Endothelial cell (in vitro differentiated cells): ENCODE results near the gene MYH9. TPM values are rescaled to one million over a fixed set of nuclear protein-coding genes. Genes with fewer than 3 reads are reported as not detected.
A peak's percentile ranks its signal among the peaks of the same experiment; 100 is the strongest.

Experiments used
- DNase-seq: peaks from one replicate; pipeline ENCODE4 v3.0.0; 2021; ENCODE audit warnings: low spot score
- H3K27ac Mint-ChIP-seq: one replicate; pipeline ENCODE4 v1.8.0; 2021; ENCODE audit warnings: mixed read lengths, inconsistent platforms; ENCODE audit not compliant: unreplicated experiment
- H3K27me3 Mint-ChIP-seq: one replicate; pipeline ENCODE4 v1.8.0; 2021; ENCODE audit warnings: mild to moderate bottlenecking, moderate library complexity, mixed read lengths, inconsistent platforms; ENCODE audit not compliant: unreplicated experiment
- H3K36me3 Mint-ChIP-seq: one replicate; pipeline ENCODE4 v1.8.0; 2021; ENCODE audit warnings: mild to moderate bottlenecking, low read depth, mixed read lengths, inconsistent platforms; ENCODE audit not compliant: unreplicated experiment
- H3K4me1 Mint-ChIP-seq: one replicate; pipeline ENCODE4 v1.8.0; 2021; ENCODE audit warnings: mild to moderate bottlenecking, mixed read lengths, inconsistent platforms; ENCODE audit not compliant: unreplicated experiment
- H3K4me3 Mint-ChIP-seq: one replicate; pipeline ENCODE4 v1.8.0; 2021; ENCODE audit warnings: mild to moderate bottlenecking, mixed read lengths, inconsistent platforms; ENCODE audit not compliant: unreplicated experiment
- H3K9me3 Mint-ChIP-seq: one replicate; pipeline ENCODE4 v1.8.0; 2021; ENCODE audit warnings: mixed read lengths, inconsistent platforms; ENCODE audit not compliant: unreplicated experiment
- CTCF ChIP-seq: fragments of 200-600 bp; sonication (generic); IDR thresholded peaks from one replicate; pipeline ENCODE4 v1.5.0; 2021; ENCODE audit warnings: antibody characterized with exemption; ENCODE audit not compliant: unreplicated experiment
- total RNA-seq: library from RNA; stranded (reverse); fragmentation: NEBNext Ultra II Directional; extraction: Animal tissue kit (Norgen Biotek cat#: 25700); gene quantifications from one replicate; pipeline ENCODE4 v1.2.1, GENCODE V29; 2021; ENCODE audit not compliant: unreplicated experiment

Gene MYH9
- total RNA-seq, 1 donor from 2014 or later, result 931 TPM

DNA sequence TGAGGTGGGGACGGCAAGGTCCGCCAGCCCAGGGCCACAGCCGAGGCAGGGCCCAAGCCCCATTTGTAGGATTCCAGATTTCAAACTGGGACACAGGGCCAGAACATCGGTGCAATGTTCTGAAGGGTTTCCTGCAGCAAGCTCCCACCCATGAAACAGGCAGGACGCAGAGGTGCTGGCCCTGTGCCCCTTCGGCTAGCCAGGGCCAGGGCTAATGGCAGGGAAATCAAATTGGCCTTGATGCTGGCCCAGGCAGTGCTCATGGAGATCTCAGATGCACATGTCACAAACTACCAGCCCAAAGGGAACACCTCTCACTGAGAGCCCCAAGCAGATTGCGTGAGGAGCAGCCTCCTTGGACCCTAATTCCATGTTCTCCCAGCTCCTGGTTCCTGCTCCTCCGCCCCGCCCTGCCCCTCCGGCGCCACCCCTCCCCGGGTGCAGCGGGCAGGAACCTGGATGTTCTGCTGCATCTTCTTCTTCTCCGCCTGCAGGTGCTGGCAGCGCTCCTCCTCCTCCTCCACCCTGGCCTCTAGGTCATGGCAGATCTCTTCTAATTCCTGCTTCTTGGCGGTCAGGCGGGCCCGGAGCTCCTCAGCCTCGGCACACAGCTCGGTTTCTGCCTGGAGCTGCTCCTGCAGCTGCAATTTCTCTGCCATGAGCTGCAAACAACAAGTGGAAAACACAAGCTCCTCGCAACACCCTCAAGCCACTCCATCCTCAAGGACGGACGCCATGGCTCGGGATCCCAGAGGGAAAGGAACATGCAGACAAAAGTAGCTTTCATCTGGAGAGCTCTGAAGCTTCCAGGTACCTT, 87.2 kb downstream of the MYH9 start:
- H3K9me3 Mint-ChIP-seq, result no peaks in the 10 kb centered on the region
- H3K36me3 Mint-ChIP-seq, result peaks cover 54% of the 10 kb centered on the region
- peaks cover 20% of the 10 kb centered on the region for H3K27me3 Mint-ChIP-seq
- no peak for DNase-seq
- peak overlapping the region; percentile 80 for H3K27ac Mint-ChIP-seq
- peaks cover 4% of the 10 kb centered on the region for H3K4me1 Mint-ChIP-seq
- TF ChIP-seq CTCF, result no peak
- H3K4me3 Mint-ChIP-seq, result peak overlapping the region; percentile 75

DNA sequence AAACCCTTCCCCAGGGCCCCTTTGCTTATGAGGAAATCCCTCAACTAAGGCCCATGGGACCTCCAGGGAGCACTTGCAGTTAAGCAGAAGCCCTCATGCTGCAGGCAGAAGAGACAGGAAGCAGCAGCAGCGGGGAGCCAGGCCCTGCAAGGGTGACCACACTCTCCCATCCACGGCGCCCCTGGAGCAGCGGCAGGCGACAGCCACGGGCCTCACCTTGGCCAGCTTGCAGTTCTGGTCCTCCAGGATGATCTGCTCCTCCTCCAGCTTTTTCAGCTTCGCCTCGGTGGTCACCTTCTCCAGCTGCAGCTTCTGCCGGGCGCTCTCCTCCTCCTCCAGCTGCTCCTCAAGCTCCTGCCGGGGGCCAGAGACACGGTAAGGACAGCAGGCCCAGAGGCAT, 87.9 kb downstream of the MYH9 start:
- TF ChIP-seq CTCF, result no peak
- peaks cover 17% of the 10 kb centered on the region for H3K27me3 Mint-ChIP-seq
- H3K4me1 Mint-ChIP-seq, result peaks cover 2% of the 10 kb centered on the region
- no peak overlapping the region for H3K27ac Mint-ChIP-seq
- no peak overlapping the region for H3K4me3 Mint-ChIP-seq
- H3K36me3 Mint-ChIP-seq, result peaks cover 52% of the 10 kb centered on the region
- no peak for DNase-seq
- no peaks in the 10 kb centered on the region for H3K9me3 Mint-ChIP-seq

DNA sequence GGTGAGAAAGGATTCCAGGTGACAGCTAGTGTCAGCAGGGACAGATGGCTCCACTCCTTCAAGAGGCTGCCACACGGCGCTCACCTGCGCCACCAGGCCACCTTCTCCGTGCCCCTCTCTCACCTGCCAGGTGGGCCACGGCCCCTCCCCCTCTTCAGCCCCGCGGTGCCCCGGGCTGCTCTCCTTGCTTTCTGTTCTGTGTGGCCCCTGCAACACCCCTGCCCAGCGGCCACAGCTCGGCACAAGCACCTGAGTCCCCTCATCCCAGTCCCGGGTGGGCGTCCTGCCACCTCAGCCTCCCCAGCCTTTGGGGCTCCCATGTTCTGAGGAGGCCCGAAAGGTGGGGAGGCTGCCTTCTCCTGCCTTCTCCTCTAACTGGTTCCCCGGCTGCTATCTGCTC, 88.5 kb downstream of the MYH9 start:
- DNase-seq, result no peak
- Mint-ChIP-seq H3K9me3 (no peaks in the 10 kb centered on the region), H3K27ac (no peak overlapping the region), H3K27me3 (peaks cover 19% of the 10 kb centered on the region), H3K4me1 (peaks cover 2% of the 10 kb centered on the region), H3K4me3 (no peak overlapping the region), H3K36me3 (peaks cover 56% of the 10 kb centered on the region)
- no peak for TF ChIP-seq CTCF

DNA sequence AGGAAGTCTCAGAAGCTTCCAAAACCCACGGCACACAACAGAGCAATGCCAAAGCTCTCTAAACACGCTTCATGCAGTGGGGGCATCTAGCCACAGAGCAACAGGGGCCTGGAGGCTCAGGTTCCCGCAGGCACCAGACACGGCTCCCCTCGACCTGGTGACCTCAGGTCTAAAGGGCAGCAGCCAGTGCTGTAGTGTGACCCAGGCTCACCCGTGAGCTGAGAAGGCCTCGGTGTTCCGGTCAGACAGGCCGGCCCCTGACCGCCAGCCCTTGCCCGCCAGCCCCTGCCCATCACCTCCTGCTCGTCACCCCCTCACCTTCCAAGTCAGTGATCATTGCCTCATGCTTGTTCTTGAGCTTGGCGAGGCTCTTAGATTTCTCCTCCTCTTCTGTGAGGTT, 89.2 kb downstream of the MYH9 start:
- peaks cover 15% of the 10 kb centered on the region for H3K27me3 Mint-ChIP-seq
- peaks cover 54% of the 10 kb centered on the region for H3K36me3 Mint-ChIP-seq
- H3K4me1 Mint-ChIP-seq, result peaks cover 2% of the 10 kb centered on the region
- TF ChIP-seq CTCF, result no peak
- no peak for DNase-seq
- no peak overlapping the region for H3K4me3 Mint-ChIP-seq
- no peaks in the 10 kb centered on the region for H3K9me3 Mint-ChIP-seq
- H3K27ac Mint-ChIP-seq, result no peak overlapping the region

GRCh38 chr22:36298118-36298517, 89.6 kb downstream of the MYH9 start:
- Mint-ChIP-seq H3K36me3 (peaks cover 54% of the 10 kb centered on the region), H3K4me3 (no peak overlapping the region), H3K27me3 (peaks cover 15% of the 10 kb centered on the region), H3K9me3 (no peaks in the 10 kb centered on the region), H3K27ac (no peak overlapping the region), H3K4me1 (peaks cover 2% of the 10 kb centered on the region)
- no peak for TF ChIP-seq CTCF
- DNase-seq, result no peak
